Activated CD4-positive, alpha-beta memory T cell treated with anti-CD3 and anti-CD28 coated beads for 36 hours (primary cell): Measurements from ENCODE around the gene LATS2. TPM values are rescaled to one million over a fixed set of nuclear protein-coding genes. Genes with fewer than 3 reads are reported as not detected.

Experiments used
- CTCF ChIA-PET: fragments of 350-600 bp; sonication (Branson Sonifier 250); formaldehyde crosslinking; loops from one replicate; lab custom pipeline; 2021; ENCODE audit warnings: antibody characterized with exemption, inconsistent platforms; lab: Charles Lee
- POLR2A ChIA-PET: fragments of 350-600 bp; sonication (Branson Sonifier 250); formaldehyde crosslinking; loops from one replicate; lab custom pipeline; 2021; ENCODE audit warnings: antibody characterized with exemption; lab: Charles Lee
- DNase-seq: peaks from one replicate; pipeline ENCODE4 v3.0.0-alpha.2; 2020
- H3K27ac Mint-ChIP-seq: one replicate; pipeline ENCODE4 v1.8.0; 2021; ENCODE audit warnings: mixed read lengths
- H3K27me3 Mint-ChIP-seq: one replicate; pipeline ENCODE4 v1.8.0; 2021; ENCODE audit warnings: mixed read lengths
- H3K36me3 Mint-ChIP-seq: one replicate; pipeline ENCODE4 v1.8.0; 2021; ENCODE audit warnings: mixed read lengths
- H3K4me1 Mint-ChIP-seq: one replicate; pipeline ENCODE4 v1.8.0; 2021; ENCODE audit warnings: low read depth, mixed read lengths
- H3K4me3 Mint-ChIP-seq: one replicate; pipeline ENCODE4 v1.8.0; 2021; ENCODE audit warnings: mild to moderate bottlenecking, mixed read lengths
- H3K9me3 Mint-ChIP-seq: one replicate; pipeline ENCODE4 v1.8.0; 2021; ENCODE audit warnings: mixed read lengths
- intact Hi-C: fragments of 100-400 bp; cut with micrococcal nuclease; formaldehyde crosslinking; loops from one replicate; pipeline ENCODE4 v1.15.1; 2023
- total RNA-seq, 2 experiments: library from RNA; stranded (reverse); gene quantifications; one replicate each; pipeline ENCODE4 v1.2.3, GENCODE V29; 2021

Gene LATS2
- total RNA-seq, 2 experiments from 2014 or later, result 4.0 to 6.8 TPM

DNA sequence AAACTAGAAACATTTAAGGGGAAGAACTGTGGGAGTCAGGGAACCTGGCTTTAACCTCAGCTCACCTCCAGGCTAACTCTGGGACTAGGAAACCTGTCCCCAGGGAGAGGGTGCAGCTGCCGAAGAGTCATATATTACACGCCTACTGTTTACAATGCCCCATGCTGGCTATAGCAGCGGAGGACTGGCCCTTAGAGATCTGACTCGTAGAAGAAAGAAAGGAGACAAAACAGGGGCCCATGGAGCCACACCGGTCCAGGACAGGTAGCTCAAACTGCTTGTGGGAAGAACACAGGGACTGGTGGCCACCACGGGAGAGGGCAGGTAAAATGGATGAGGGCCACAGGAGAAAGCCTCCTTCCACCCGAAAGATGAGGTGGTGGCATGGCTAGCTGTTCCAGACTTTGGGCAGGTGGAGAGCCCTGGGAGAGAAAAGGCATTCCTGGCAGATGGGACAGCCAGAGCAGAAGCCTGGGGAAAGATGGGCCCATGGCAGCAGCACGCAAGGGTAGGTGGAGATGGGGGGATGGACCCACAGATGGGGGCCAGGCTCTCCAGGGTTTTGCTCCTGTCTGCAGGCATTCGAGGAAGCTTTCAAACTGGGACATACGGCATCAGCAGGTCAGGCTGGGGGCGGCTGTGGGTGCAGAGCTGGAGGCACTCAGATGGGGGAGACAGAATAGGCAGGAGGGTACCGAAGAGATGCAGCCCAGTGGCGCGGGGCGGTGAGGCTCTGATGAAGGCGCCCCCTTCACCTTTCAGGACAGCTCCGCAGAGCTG, 69.5 kb downstream of the LATS2 start:
- Mint-ChIP-seq H3K36me3 (no peaks in the 10 kb centered on the region), H3K4me1 (peaks cover 2% of the 10 kb centered on the region), H3K9me3 (no peaks in the 10 kb centered on the region), H3K27ac (no peak overlapping the region), H3K27me3 (no peaks in the 10 kb centered on the region), H3K4me3 (no peak overlapping the region)
- ChIA-PET POLR2A (no interaction called here), CTCF (interaction anchor here (0.6 kb wide), 1 partner anchor 116 kb away, joined by 3 read pairs; no protein-coding TSS in a partner anchor)
- DNase-seq, result no peak
- intact Hi-C loops, result no loop called here

DNA sequence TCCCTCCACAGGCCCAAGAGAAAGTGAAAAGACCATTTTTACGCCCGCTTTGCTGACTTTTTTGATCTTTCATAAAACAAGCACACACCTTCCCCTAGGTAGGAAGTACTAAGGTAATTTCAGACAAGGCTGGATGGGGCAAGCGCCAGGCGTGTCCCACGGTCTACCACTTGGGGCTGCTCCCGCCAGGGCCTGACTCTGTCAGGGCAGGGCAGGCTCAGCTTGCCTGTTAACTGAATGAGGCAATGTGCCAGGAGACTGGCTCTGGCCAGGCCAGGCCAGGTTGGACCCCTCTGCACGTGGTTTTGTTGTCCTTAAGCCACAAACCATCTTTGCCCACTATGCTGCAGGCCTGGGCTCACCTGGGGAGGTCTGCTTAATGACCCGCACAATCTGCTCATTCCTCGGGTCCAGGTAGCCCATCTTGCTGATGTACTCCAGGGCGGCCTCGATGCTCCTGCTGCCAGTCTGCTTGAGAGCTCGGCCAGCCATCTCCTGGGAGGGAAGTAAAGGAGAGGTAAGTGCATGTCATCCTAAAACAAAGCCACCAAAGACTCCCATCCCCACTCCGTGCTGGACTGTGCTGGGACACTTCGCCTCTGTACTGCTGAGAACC, 70.4 kb downstream of the LATS2 start:
- Mint-ChIP-seq H3K27me3 (no peaks in the 10 kb centered on the region), H3K9me3 (no peaks in the 10 kb centered on the region), H3K4me3 (no peak overlapping the region), H3K36me3 (no peaks in the 10 kb centered on the region), H3K4me1 (peaks cover 5% of the 10 kb centered on the region), H3K27ac (no peak overlapping the region)
- intact Hi-C loops, result no loop called here
- ChIA-PET CTCF (no interaction called here), POLR2A (no interaction called here)
- no peak for DNase-seq

DNA sequence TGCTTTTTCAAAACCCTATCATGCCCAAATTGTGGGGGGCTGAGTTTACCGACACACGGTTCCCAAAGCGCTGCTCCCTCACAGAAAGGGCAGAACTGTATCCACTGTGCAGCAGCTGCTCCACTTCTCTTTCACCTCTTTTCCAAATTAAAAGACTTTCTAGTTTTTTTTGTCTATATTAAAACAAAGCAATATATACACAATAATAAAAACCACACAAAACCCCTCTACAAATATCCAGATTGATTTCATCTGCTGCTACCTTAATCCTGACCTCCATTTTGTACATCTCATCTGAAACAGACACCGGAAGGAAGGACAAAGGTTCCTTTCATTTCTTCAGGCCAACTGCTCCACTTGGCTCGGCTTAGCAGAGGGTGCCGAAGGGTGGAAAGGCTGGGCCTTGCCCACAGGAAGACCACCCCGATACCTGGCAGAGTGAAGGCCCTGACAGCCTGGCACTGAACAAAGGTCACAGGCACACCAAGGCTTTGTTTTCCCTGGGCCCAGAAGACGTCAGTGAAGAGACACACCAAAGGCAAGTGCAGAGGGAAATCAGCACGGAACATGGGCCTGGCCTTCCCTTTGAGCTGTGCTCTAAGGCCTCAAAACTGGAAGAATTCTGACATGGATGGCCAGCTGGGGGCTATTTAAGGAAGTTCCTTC, 71.6 kb downstream of the LATS2 start:
- no peak overlapping the region for H3K4me3 Mint-ChIP-seq
- CTCF ChIA-PET, result no interaction called here
- H3K36me3 Mint-ChIP-seq, result no peaks in the 10 kb centered on the region
- H3K9me3 Mint-ChIP-seq, result no peaks in the 10 kb centered on the region
- intact Hi-C loops, result no loop called here
- POLR2A ChIA-PET, result no interaction called here
- H3K4me1 Mint-ChIP-seq, result peaks cover 8% of the 10 kb centered on the region
- no peak overlapping the region for H3K27ac Mint-ChIP-seq
- no peaks in the 10 kb centered on the region for H3K27me3 Mint-ChIP-seq
- DNase-seq, result no peak

DNA sequence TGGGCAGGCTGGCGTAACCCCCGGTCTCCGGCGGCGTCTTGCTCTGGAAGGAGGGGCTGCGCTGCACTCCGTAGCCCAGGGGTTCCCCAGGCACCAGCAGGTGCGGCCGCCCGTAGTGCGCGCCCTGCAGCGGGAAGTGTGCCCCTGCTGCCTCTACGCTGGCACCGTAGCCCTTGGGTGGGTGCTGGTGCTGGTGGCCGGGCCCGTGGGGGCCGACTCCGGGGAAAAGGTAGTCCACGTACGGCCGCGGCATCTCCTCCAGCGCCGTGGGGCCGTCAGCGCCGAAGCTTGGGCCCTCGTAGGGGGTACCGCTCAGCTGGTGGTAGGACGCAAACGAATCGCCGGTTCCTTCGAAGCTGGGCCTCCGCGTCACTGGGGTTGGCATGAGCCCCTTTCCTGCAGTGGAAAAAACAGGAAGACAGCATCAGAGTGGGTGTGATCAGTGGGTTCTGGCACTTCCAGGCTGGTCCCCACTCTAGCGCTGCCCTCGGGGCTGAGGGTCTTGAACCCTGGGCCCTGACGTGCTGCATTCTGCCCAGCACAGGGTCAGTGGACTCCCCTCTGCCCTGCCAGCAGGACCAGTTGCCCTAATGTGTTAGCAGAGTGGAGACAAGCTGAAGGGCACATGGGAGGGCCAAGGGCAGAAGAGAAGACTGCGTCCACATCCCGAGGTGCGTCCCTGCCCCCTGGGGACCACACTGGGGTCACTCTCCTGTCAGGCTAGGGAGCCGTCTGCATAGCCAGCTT, 72.3 kb downstream of the LATS2 start:
- ChIA-PET CTCF (no interaction called here), POLR2A (no interaction called here)
- Mint-ChIP-seq H3K27me3 (no peaks in the 10 kb centered on the region), H3K27ac (no peak overlapping the region), H3K4me1 (peaks cover 8% of the 10 kb centered on the region), H3K4me3 (no peak overlapping the region), H3K36me3 (no peaks in the 10 kb centered on the region), H3K9me3 (no peaks in the 10 kb centered on the region)
- no peak for DNase-seq
- intact Hi-C loops, result no loop called here

DNA sequence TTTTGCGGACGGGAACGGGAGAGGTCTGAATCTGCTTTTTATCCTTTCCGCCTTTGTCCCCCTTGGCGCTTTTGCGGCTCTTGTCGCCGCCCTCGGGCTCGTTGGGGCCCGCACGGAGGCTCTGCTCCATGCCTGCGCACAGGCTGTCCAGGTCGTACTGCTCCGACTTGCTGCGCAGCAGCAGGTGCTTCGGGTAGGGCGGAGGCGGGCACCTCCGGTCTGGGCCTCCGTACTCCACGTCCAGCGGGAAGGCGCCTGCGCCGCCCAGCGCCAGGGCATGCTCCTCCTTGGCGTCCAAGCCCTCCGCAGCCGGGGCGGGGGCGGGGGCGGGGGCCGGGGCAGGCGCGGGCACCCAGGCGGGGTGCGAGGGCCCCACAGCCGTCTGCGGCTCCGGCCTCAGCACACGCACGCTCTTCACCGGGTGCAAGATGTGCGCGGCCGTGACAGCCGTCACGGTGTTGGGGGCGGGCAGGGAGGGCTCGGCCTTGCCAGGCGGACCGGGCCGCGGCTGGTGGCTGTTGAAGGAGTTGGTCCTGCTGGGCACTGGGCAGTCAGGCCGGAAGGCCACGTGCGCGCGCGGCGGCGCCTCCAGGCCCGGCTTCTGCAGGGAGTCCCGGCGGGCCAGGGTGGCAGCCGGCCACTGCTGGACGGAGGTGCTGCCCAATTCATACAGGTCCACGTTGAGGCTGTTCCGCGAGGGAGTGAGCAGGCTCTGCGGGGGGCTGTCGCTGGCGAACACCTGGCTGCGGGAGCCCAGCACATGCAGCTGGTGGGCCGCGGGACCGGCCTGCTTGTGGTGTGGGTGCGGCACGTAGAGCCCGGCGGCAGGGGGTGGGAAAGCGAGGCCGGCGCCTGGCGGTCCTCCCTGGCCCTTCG, 73.1 kb downstream of the LATS2 start:
- Mint-ChIP-seq H3K4me3 (no peak overlapping the region), H3K4me1 (peaks cover 6% of the 10 kb centered on the region), H3K27ac (no peak overlapping the region), H3K27me3 (no peaks in the 10 kb centered on the region), H3K9me3 (no peaks in the 10 kb centered on the region), H3K36me3 (no peaks in the 10 kb centered on the region)
- ChIA-PET CTCF (no interaction called here), POLR2A (no interaction called here)
- no peak for DNase-seq
- intact Hi-C loops, result no loop called here

DNA sequence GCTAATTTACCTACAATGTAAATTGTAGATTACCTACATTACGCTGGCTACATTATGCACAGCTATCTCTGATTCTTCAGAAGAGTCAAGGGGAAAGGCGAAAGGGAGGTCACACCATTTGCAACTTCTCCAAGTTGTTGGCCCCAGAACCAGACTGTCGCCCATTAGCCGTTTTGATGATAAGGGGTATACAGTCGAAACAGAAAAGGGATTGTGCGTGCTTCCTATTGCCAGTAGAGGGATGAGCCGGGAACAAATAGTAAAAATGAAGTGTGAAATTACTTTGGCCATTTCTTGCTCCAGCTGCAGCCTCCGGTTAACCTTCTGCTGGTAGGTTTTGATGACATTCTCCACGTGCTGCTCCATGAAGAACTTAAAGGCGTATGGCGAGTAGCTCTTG, 73.8 kb downstream of the LATS2 start:
- intact Hi-C loops, result no loop called here

DNA sequence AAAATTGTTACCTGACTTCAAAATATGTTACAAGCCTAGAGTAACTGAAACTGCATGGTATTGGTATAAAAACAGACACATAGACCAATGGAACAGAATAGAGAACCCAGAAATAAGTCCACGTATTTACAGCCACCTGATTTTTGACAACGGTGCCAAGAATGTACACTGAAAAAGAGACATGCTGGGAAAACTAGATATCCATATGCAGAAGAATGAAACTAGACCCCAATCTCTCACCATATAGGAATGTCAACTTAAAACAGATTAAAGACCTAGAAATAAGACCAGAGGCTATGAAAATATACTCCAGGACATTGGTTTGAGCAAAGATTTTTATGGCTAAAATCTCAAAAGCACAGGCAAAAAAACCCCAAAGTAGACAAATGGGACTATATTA, 76.5 kb downstream of the LATS2 start:
- Mint-ChIP-seq H3K36me3 (no peaks in the 10 kb centered on the region), H3K4me1 (peaks cover 6% of the 10 kb centered on the region), H3K27me3 (no peaks in the 10 kb centered on the region), H3K27ac (no peak overlapping the region), H3K9me3 (no peaks in the 10 kb centered on the region), H3K4me3 (no peak overlapping the region)
- ChIA-PET POLR2A (no interaction called here), CTCF (no interaction called here)
- intact Hi-C loops, result no loop called here
- no peak for DNase-seq

More for the DNA sequence above, 73.8 kb downstream of the LATS2 start:
- H3K36me3 Mint-ChIP-seq, result no peaks in the 10 kb centered on the region
- H3K4me1 Mint-ChIP-seq, result peaks cover 6% of the 10 kb centered on the region
- CTCF ChIA-PET, result no interaction called here
- no peak for DNase-seq
- no peak overlapping the region for H3K4me3 Mint-ChIP-seq
- no peak overlapping the region for H3K27ac Mint-ChIP-seq
- H3K9me3 Mint-ChIP-seq, result no peaks in the 10 kb centered on the region
- POLR2A ChIA-PET, result no interaction called here
- H3K27me3 Mint-ChIP-seq, result no peaks in the 10 kb centered on the region

DNA sequence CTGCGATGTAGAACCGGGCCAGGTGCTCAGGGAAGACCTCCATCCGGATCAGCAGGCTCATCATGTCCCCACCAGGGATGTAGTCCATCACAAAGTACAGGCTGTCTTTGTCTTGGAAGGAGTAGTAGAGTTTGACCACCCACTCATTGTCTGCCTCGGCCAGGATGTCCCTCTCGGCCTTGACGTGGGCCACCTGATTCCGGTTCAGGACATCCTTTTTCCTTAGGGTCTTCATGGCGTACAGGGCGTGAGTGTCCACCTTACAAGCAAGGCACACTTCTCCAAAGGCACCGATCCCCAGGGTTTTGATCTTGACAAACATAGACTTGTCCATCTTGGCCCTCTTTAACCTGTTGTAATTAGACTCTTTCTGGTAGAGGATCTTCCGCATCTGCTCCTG, 78.0 kb downstream of the LATS2 start:
- Mint-ChIP-seq H3K4me3 (no peak overlapping the region), H3K36me3 (no peaks in the 10 kb centered on the region), H3K4me1 (peaks cover 6% of the 10 kb centered on the region), H3K9me3 (no peaks in the 10 kb centered on the region), H3K27me3 (no peaks in the 10 kb centered on the region), H3K27ac (no peak overlapping the region)
- CTCF ChIA-PET, result no interaction called here
- POLR2A ChIA-PET, result no interaction called here
- no peak for DNase-seq
- intact Hi-C loops, result no loop called here

DNA sequence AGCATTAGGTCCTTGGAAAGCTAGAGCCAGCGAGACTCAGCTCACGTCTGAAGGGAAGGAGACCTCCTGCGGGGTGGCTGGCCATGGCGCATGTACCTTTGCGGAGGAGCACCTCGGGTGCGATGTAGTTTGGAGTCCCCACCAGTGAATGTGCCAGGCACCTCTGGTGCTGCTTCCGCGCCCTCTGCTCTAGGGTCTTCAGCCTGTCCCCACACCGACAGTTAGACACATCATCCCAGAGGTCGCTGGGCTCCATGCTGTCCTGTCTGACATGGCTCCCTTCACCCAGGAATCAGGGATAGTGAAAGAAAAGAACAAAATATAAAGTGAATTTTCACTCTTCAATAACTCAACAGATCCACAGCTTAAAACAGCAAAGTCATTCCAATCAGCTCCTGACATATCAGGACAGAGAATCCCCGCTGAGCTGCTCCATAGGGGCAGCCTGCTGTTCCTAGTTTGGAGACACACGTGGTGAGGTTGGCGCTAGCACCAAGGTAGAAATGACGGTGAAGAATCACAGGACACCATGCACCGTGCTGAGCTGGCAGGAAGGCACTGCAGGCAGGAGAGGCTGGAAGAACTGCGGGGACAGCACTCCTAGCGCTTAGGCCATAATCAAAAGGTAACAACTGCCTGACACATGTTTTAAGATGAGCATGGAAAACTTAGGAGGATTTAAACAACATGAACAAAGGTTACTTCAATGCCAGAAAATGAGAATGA, 79.9 kb downstream of the LATS2 start:
- Mint-ChIP-seq H3K4me1 (peaks cover 6% of the 10 kb centered on the region), H3K9me3 (no peaks in the 10 kb centered on the region), H3K4me3 (no peak overlapping the region), H3K27ac (no peak overlapping the region), H3K27me3 (no peaks in the 10 kb centered on the region), H3K36me3 (no peaks in the 10 kb centered on the region)
- no peak for DNase-seq
- ChIA-PET POLR2A (no interaction called here), CTCF (interaction anchor here (0.7 kb wide), 1 partner anchor 313 kb away, joined by 3 read pairs; no protein-coding TSS in a partner anchor)
- intact Hi-C loops, result no loop called here

DNA sequence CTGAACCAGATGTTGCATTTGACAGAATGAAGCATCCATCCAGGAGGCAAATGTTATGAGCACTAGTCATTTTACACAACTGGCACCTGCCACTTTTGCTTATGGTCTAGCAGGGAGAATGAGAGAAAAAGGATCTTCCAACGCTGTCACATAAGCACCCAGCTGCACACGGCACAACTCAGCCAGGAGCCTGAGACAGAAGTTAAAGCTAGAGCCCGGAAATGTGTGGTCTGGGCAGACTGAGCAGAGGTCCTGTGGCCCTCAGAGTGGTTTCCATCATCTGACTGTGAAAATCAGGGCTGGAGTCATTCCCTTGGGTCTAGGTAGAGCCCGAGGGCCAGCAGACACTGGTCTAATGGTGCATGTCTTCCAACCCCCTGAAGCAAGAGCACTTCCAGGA, 80.5 kb downstream of the LATS2 start:
- Mint-ChIP-seq H3K27me3 (no peaks in the 10 kb centered on the region), H3K36me3 (no peaks in the 10 kb centered on the region), H3K4me1 (peaks cover 1% of the 10 kb centered on the region), H3K4me3 (no peak overlapping the region), H3K9me3 (no peaks in the 10 kb centered on the region), H3K27ac (no peak overlapping the region)
- intact Hi-C loops, result no loop called here
- CTCF ChIA-PET, result no interaction called here
- DNase-seq, result no peak
- POLR2A ChIA-PET, result no interaction called here

DNA sequence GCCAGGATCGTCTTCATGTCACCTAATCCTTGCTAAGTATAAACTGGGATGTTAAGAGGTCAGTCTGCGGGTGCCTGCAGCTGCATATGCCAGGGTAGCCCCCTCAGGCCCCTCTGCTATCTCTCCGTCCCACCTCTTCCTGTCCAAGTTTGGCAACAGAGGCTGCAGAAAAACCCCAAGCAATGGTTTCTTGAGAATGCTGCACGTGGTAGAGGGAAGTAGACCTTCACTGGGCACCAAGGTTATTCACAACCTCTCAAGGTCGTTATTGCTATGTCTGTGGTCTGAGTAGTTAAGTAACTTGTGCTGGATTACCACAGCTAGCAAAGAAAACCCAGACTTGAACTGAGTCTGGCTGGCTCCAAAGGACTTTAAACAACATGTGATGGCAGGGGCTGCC, 81.0 kb downstream of the LATS2 start:
- Mint-ChIP-seq H3K4me1 (no peaks in the 10 kb centered on the region), H3K36me3 (no peaks in the 10 kb centered on the region), H3K4me3 (no peak overlapping the region), H3K27ac (no peak overlapping the region), H3K27me3 (no peaks in the 10 kb centered on the region), H3K9me3 (no peaks in the 10 kb centered on the region)
- CTCF ChIA-PET, result no interaction called here
- intact Hi-C loops, result no loop called here
- DNase-seq, result no peak
- POLR2A ChIA-PET, result no interaction called here
